Coronary artery (tissue), 2 donors: ENCODE data around the gene FSCN2.
A peak's percentile ranks its signal among the peaks of the same experiment; 100 is the strongest.

Source experiments
- DNase-seq: peaks from one replicate; pipeline ENCODE4 v3.0.0-alpha.2; 2017; ENCODE audit warnings: low spot score
- H3K27ac ChIP-seq, 2 donors: fragments of 200-600 bp; sonication (generic); one replicate each; pipeline ENCODE4 v1.5.1; 2016 to 2019
- H3K4me3 ChIP-seq: fragments of 200-600 bp; sonication (generic); 2 replicates; pipeline ENCODE4 v1.5.1; 2016; ENCODE audit warnings: mild to moderate bottlenecking, moderate library complexity
- TF ChIP-seq, protein P1 (sequence below): fragments of 200-600 bp; sonication (generic); IDR thresholded peaks from one replicate; pipeline ENCODE4 v1.5.1; 2019; ENCODE audit warnings: antibody characterized with exemption

Gene FSCN2

DNA sequence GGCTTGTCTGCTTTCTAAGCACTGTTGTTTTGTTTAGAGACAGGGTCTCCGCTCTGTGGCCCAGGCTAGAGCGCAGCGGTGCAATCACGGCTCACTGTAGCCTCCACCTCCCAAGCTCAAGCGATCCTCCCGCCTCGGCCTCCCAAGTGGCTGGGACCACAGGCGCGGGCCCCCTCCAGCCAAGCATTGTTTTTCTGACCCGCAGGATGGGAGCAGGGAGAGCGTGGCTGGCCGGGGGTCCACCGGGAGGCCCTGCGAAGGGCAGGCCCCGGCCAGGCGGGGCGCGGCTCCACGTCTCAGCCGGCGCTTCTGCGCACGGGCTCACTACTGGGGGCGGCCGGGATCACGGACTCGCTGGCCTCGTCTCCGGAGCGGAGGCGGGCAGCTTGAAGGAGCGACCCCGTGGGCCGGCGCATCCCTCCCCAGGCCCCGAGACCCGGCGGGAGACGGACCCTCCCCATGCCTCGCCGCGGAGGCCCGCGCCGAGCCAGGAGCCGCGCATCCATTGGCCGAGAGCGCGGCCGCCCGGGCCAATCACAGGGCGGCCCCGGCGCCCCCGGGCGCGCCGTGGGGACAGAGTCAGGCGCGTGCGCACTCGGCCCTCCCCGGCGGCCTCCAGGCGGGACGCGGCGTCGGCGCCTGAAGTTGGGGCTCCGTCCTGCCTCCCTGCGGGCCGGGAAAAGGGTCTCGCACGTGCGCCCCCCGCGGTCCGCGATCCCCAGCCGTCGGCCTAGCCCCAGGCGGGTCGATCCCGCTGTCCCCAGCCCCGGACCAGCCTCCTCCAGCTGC, 40.5 kb upstream of the FSCN2 start:
- Histone ChIP-seq H3K4me3 (peak overlapping the region; percentile 73), H3K27ac (peak overlapping the region; percentile 25 to 71)
- TF ChIP-seq, protein P1, sequence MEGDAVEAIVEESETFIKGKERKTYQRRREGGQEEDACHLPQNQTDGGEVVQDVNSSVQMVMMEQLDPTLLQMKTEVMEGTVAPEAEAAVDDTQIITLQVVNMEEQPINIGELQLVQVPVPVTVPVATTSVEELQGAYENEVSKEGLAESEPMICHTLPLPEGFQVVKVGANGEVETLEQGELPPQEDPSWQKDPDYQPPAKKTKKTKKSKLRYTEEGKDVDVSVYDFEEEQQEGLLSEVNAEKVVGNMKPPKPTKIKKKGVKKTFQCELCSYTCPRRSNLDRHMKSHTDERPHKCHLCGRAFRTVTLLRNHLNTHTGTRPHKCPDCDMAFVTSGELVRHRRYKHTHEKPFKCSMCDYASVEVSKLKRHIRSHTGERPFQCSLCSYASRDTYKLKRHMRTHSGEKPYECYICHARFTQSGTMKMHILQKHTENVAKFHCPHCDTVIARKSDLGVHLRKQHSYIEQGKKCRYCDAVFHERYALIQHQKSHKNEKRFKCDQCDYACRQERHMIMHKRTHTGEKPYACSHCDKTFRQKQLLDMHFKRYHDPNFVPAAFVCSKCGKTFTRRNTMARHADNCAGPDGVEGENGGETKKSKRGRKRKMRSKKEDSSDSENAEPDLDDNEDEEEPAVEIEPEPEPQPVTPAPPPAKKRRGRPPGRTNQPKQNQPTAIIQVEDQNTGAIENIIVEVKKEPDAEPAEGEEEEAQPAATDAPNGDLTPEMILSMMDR: no peak
- DNase-seq: no peak

DNA sequence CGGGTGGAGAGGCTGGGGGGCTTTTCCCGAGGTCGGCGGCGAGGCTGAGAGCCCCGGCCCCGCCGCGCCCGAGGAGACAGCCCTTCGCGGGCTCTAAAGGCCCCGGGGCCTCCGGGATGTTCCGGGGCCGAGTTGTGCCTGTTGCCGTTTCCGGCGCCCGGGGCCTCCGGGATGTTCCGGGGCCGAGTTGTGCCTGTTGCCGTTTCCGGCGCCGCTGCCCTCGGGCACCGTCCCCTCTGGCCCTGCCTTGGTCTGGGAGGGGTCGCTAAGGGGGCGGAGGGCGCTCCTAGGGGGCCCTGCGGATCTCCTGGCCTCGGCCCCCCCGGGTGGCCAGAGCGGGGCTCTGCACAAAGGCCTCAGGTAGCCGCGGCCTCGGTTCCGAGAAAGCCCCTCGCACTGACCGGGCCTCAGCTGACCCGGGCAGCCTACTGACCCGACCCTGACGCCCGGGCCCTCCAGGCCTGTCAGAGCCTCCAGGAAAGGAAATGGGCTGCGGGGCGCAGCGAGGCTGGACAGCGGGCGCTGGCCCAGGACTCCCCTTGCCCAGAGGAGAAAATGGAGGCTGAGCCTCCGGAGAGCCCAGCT, 39.8 kb upstream of the FSCN2 start:
- DNase-seq: no peak
- H3K4me3 ChIP-seq: peak overlapping the region; percentile 73
- TF ChIP-seq, protein P1: no peak
- H3K27ac ChIP-seq: peak overlapping the region; percentile 25 to 71

GRCh38 chr17:81489012-81489997, 38.9 kb upstream of the FSCN2 start:
- no peak for DNase-seq
- TF ChIP-seq, protein P1: no peak
- H3K27ac ChIP-seq: no peak overlapping the region
- H3K4me3 ChIP-seq: no peak overlapping the region

GRCh38 chr17:81489998-81490992, 37.9 kb upstream of the FSCN2 start:
- Histone ChIP-seq H3K4me3 (no peak overlapping the region), H3K27ac (no peak overlapping the region)
- DNase-seq: no peak
- TF ChIP-seq, protein P1: no peak

- H3K4me3 ChIP-seq: no peak overlapping the region
- TF ChIP-seq, protein P1: no peak
- DNase-seq: no peak
- H3K27ac ChIP-seq: no peak overlapping the region
Observed at GRCh38 chr17:81491181-81491581, 37.0 kb upstream of the FSCN2 start.

GRCh38 chr17:81491761-81492160, 36.4 kb upstream of the FSCN2 start:
- DNase-seq: no peak
- TF ChIP-seq, protein P1: no peak
- Histone ChIP-seq H3K4me3 (no peak overlapping the region), H3K27ac (no peak overlapping the region)
